Natural killer cell (primary cell): ENCODE measurements around the gene GLIS1. TPM values are rescaled to one million over a fixed set of nuclear protein-coding genes. Genes with fewer than 3 reads are reported as not detected.

Experiments used
- ATAC-seq, 3 donors: fragments of 150-1000 bp in 2 of 3; fragments of 200-7000 bp in 1 of 3; cut with Tn5 transposase; 1 replicate in 1 of 3; 2 replicates in 2 of 3; pipeline ENCODE4 v1.10.0; 2021; ENCODE audit warnings: mild to moderate bottlenecking in 2 of 3, moderate library complexity in 2 of 3
- DNase-seq, 2 donors: peaks; one replicate each; pipeline versions ENCODE4 v3.0.0 to v3.0.0-alpha.2; 2013 to 2021; ENCODE audit warnings: mixed read lengths in 1 of 2
- H3K27ac ChIP-seq: one replicate; pipeline ENCODE4 v1.5.1; 2013; ENCODE audit warnings: mild to moderate bottlenecking, low read length
- H3K27me3 ChIP-seq: one replicate; pipeline ENCODE4 v1.6.1; 2013; ENCODE audit warnings: low read length; ENCODE audit not compliant: control insufficient read depth, insufficient read depth
- H3K36me3 ChIP-seq: one replicate; pipeline ENCODE4 v1.6.1; 2013; ENCODE audit warnings: low read length; ENCODE audit not compliant: control insufficient read depth, insufficient read depth
- H3K4me1 ChIP-seq: one replicate; pipeline ENCODE4 v1.6.1; 2013; ENCODE audit warnings: low read length; ENCODE audit not compliant: control insufficient read depth, insufficient read depth
- H3K4me3 ChIP-seq: one replicate; pipeline ENCODE4 v1.5.1; 2013; ENCODE audit warnings: low read length
- H3K9me3 ChIP-seq: one replicate; pipeline ENCODE4 v1.6.1; 2013; ENCODE audit warnings: low read length; ENCODE audit not compliant: control insufficient read depth, insufficient read depth
- H3K27ac Mint-ChIP-seq, 2 donors: one replicate each; pipeline ENCODE4 v1.8.0; 2022; ENCODE audit warnings: mild to moderate bottlenecking in 2 of 2, mixed read lengths in 2 of 2, moderate library complexity in 1 of 2
- H3K27me3 Mint-ChIP-seq, 2 donors: one replicate each; pipeline ENCODE4 v1.8.0; 2022; ENCODE audit warnings: low read depth in 2 of 2, mixed read lengths in 2 of 2
- H3K36me3 Mint-ChIP-seq: one replicate; pipeline ENCODE4 v1.8.0; 2022; ENCODE audit warnings: mixed read lengths
- H3K4me1 Mint-ChIP-seq, 2 donors: one replicate each; pipeline ENCODE4 v1.8.0; 2022; ENCODE audit warnings: mixed read lengths in 2 of 2
- H3K4me3 Mint-ChIP-seq: one replicate; pipeline ENCODE4 v1.8.0; 2022; ENCODE audit warnings: mild to moderate bottlenecking, moderate library complexity, mixed read lengths
- H3K9me3 Mint-ChIP-seq, 2 donors: one replicate each; pipeline ENCODE4 v1.8.0; 2022; ENCODE audit warnings: mixed read lengths in 2 of 2
- WGBS: methylation state at CpG from one replicate; pipeline ENCODE4 v1.1.7; 2013; ENCODE audit warnings: missing lambda C conversion rate; ENCODE audit not compliant: insufficient coverage; 5-methylcytosine and 5-hydroxymethylcytosine counted together
- intact Hi-C: fragments of 100-400 bp; cut with micrococcal nuclease; formaldehyde crosslinking; loops from one replicate; pipeline ENCODE4 v1.14.2; 2022
- total RNA-seq, 4 donors: library from RNA; stranded (reverse); fragments of 120-200 nt in 1 of 4; gene quantifications; one replicate each; pipeline versions ENCODE4 v1.2.3 to v1.2.4, GENCODE V29; 2013 to 2022
- TF ChIP-seq, protein P1 (sequence below): fragments of 200-600 bp; IDR thresholded peaks from one replicate; pipeline ENCODE4 v1.8.0; 2022; ENCODE audit warnings: antibody characterized with exemption

Gene GLIS1
- total RNA-seq, 3 donors from 2014 or later (not counting 1 experiment from before 2014, with no cell fraction given): not detected

DNA sequence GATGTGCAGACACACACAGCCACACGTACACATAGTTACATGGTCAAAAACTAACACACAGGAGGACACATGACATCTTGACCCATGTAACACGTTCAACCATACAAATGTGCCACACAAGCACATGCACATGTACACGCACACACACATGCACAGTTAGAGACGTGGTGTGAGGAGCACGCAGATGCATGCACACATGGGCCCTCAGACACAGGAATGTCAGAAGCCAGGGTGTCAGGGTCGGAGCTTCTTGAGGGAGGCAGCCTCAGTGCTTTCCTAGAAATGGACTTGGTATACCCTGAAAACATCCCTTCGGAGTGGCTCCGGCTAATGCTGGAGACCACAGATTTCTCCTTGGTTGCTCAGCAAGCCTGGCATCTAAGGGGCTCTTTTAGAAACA lies 165.4 kb downstream of the GLIS1 start:
- H3K36me3 ChIP-seq: no peaks in the 10 kb centered on the region
- no peaks in the 10 kb centered on the region for H3K9me3 Mint-ChIP-seq
- peaks cover 36 to 60% of the 10 kb centered on the region in 2 donors for H3K27me3 Mint-ChIP-seq
- no peak overlapping the region for H3K4me3 ChIP-seq
- no peak overlapping the region for H3K27ac ChIP-seq
- peaks cover 24 to 38% of the 10 kb centered on the region in 2 donors for H3K4me1 Mint-ChIP-seq
- H3K36me3 Mint-ChIP-seq: peaks cover 4% of the 10 kb centered on the region
- H3K27ac Mint-ChIP-seq: no peak overlapping the region
- intact Hi-C loops: no loop called here
- peaks cover 21% of the 10 kb centered on the region for H3K4me1 ChIP-seq
- peaks cover 3% of the 10 kb centered on the region for H3K27me3 ChIP-seq
- no peak overlapping the region for H3K4me3 Mint-ChIP-seq
- TF ChIP-seq, protein P1, sequence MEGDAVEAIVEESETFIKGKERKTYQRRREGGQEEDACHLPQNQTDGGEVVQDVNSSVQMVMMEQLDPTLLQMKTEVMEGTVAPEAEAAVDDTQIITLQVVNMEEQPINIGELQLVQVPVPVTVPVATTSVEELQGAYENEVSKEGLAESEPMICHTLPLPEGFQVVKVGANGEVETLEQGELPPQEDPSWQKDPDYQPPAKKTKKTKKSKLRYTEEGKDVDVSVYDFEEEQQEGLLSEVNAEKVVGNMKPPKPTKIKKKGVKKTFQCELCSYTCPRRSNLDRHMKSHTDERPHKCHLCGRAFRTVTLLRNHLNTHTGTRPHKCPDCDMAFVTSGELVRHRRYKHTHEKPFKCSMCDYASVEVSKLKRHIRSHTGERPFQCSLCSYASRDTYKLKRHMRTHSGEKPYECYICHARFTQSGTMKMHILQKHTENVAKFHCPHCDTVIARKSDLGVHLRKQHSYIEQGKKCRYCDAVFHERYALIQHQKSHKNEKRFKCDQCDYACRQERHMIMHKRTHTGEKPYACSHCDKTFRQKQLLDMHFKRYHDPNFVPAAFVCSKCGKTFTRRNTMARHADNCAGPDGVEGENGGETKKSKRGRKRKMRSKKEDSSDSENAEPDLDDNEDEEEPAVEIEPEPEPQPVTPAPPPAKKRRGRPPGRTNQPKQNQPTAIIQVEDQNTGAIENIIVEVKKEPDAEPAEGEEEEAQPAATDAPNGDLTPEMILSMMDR: no peak
- no peaks in the 10 kb centered on the region for H3K9me3 ChIP-seq
- ATAC-seq: no peak
- WGBS: 95% methylated on average over 8 of the region's 8 CpGs
- no peak for DNase-seq

DNA sequence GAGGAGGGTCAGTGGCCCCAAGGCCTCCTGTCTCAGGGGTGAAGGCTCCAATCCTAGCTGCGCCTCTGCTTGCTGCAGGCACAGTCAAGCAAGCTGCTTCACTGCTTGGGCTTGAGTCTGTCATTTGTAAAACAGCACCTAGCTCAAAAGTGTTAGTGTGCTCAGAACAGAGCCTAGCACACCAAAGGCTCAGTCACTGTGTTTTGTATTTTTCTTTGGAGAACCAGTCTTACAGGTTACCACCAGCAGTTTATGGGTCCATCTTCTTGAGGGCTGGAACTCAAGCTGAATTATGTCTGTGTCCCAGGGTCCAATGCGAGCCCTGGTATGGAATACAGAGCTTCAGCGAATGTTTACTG lies 166.2 kb downstream of the GLIS1 start:
- whole genome bisulfite sequencing: 99% methylated on average over 3 of the region's 3 CpGs
- H3K4me3 ChIP-seq: no peak overlapping the region
- TF ChIP-seq, protein P1: no peak
- Mint-ChIP-seq H3K4me1 (peaks cover 24 to 38% of the 10 kb centered on the region in 2 donors), H3K27me3 (peaks cover 31 to 59% of the 10 kb centered on the region in 2 donors), H3K36me3 (no peaks in the 10 kb centered on the region), H3K4me3 (no peak overlapping the region), H3K9me3 (no peaks in the 10 kb centered on the region), H3K27ac (no peak overlapping the region)
- H3K36me3 ChIP-seq: no peaks in the 10 kb centered on the region
- H3K9me3 ChIP-seq: no peaks in the 10 kb centered on the region
- peaks cover 21% of the 10 kb centered on the region for H3K4me1 ChIP-seq
- peaks cover 3% of the 10 kb centered on the region for H3K27me3 ChIP-seq
- intact Hi-C loops: no loop called here
- DNase-seq (no peak), ATAC-seq (no peak)
- no peak overlapping the region for H3K27ac ChIP-seq

DNA sequence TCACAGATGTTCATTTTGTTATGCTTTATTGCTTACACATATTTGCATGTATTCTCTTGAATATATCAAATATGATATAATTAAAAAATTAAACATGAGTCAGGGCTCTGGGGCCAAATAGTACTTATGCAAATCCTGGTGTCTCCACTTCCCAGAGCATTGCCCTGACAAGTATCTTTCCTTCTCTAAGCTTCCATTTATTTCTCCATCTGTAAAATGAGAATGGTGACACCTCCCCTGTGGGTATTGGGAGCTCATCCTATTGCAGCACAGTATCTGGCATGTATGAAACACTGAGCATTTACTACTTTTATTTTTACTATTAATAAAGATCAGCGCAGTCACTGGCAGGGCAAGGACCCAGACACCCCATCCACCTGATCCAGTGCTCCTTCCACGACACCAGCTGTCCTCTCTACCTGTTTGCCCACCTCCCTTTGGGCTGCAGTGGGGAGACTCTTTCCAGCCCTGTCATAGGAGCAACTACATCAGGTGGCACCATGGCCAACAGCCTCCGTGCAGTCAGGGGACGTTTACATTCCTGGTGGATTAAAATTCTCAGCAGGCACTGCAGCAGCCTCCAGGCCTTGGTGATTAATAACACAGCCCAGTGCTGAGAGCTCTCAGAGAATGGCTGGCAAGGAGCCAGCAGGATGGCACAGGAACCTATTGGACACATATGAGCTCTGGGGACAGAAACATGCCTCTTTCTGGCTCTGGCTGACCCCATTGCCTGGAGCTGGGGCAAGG lies 166.7 kb downstream of the GLIS1 start:
- Histone ChIP-seq H3K4me3 (no peak overlapping the region), H3K4me1 (peaks cover 21% of the 10 kb centered on the region), H3K9me3 (peaks cover 4% of the 10 kb centered on the region), H3K27me3 (peaks cover 3% of the 10 kb centered on the region), H3K27ac (no peak overlapping the region), H3K36me3 (no peaks in the 10 kb centered on the region)
- WGBS: 89% methylated on average over 4 of the region's 4 CpGs
- no peak for DNase-seq
- no peak overlapping the region for H3K27ac Mint-ChIP-seq
- TF ChIP-seq, protein P1: no peak
- ATAC-seq: no peak
- H3K9me3 Mint-ChIP-seq: no peaks in the 10 kb centered on the region
- peaks cover 24 to 36% of the 10 kb centered on the region in 2 donors for H3K4me1 Mint-ChIP-seq
- H3K27me3 Mint-ChIP-seq: peaks cover 27 to 55% of the 10 kb centered on the region in 2 donors
- H3K4me3 Mint-ChIP-seq: no peak overlapping the region
- H3K36me3 Mint-ChIP-seq: peaks cover 1% of the 10 kb centered on the region
- intact Hi-C loops: no loop called here

DNA sequence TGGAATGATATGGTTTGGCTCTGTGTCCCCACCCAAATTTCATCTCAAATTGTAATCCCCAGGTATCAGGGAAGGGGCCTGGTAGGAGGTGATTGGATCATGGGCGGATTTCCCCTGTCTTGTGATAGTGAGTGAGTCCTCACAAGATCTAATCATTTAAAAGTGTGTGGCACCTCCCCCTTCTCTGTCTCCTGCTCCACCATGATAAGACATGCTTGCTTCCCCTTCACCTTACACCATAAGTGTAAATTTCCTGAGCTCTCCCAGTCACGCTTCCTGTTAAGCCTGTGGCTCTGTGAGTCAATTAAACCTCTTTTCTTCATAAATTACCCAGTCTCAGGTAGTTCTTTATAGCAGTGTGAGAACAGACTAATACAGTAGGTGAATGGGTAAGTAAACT lies 170.4 kb downstream of the GLIS1 start:
- H3K27me3 ChIP-seq: peaks cover 6% of the 10 kb centered on the region
- no peaks in the 10 kb centered on the region for H3K36me3 ChIP-seq
- H3K9me3 ChIP-seq: peaks cover 4% of the 10 kb centered on the region
- peaks cover 3 to 5% of the 10 kb centered on the region in 2 donors for H3K9me3 Mint-ChIP-seq
- no peak overlapping the region for H3K27ac ChIP-seq
- H3K27ac Mint-ChIP-seq: no peak overlapping the region
- H3K4me3 Mint-ChIP-seq: no peak overlapping the region
- peaks cover 25 to 64% of the 10 kb centered on the region in 2 donors for H3K27me3 Mint-ChIP-seq
- no peak overlapping the region for H3K4me3 ChIP-seq
- peaks cover 6% of the 10 kb centered on the region for H3K36me3 Mint-ChIP-seq
- peaks cover 4 to 7% of the 10 kb centered on the region in 2 donors for H3K4me1 Mint-ChIP-seq
- no peaks in the 10 kb centered on the region for H3K4me1 ChIP-seq
- ATAC-seq (no peak), DNase-seq (no peak)
- intact Hi-C loops: no loop called here
- WGBS: 75% methylated on average over 1 of the region's 2 CpGs
- TF ChIP-seq, protein P1: no peak
